ENCODE measurements around the gene NEURL1B.

DNA sequence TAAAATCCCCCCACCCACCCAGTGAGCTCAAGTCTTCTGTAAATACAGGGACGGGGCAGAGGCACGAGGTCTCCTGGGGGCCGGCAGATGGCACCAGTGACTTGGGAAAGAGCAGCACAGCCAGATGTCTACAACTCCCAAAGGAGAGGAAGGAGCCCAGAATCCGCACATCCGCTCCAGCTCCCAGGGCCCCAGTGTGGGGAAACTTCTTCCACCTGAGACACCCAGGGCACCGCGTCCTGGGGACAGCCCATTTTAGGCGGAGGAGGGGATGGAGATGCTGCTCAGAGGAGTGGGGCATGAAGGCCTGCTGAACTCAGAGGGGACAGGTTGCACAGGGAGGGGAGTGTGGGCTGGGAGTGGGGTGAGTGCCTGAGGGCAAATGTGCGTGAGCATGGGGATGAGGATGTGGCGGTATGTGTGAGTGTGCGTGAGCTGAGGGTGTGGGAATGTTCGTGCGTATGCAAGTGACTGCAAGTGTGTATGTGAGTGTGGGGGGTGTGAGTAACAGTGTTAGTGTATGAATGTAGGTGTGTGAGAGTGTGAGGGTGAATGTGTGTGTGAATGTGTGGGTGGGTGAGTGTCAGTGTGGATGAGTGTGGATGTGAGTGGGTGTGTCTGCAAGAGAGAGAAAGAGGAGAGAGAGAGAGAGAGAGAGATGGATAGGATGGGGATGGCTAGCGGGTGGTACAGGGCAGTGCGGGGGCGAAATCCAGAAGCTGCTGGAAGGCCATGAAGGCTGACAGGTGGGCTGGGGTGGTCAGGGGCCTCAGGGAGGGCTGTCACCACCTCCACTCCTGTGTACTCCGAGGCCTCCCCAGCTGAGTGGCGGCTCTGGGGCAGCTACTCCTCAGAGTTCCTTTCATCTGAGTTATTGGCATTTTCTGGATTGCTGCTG lies 66.5 kb downstream of the NEURL1B start:
- TF ChIP-seq, protein P1, sequence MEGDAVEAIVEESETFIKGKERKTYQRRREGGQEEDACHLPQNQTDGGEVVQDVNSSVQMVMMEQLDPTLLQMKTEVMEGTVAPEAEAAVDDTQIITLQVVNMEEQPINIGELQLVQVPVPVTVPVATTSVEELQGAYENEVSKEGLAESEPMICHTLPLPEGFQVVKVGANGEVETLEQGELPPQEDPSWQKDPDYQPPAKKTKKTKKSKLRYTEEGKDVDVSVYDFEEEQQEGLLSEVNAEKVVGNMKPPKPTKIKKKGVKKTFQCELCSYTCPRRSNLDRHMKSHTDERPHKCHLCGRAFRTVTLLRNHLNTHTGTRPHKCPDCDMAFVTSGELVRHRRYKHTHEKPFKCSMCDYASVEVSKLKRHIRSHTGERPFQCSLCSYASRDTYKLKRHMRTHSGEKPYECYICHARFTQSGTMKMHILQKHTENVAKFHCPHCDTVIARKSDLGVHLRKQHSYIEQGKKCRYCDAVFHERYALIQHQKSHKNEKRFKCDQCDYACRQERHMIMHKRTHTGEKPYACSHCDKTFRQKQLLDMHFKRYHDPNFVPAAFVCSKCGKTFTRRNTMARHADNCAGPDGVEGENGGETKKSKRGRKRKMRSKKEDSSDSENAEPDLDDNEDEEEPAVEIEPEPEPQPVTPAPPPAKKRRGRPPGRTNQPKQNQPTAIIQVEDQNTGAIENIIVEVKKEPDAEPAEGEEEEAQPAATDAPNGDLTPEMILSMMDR (IDR thresholded peaks at IDR 0.05; ENCODE audit: low read depth, low read length), result peak; percentile 58
- TF ChIP-seq POLR2A (IDR thresholded peaks at IDR 0.05; ENCODE audit: extremely low read depth, insufficient read length), result no peak
